B cell (primary cell): Measurements from ENCODE around the gene DSTYK. TPM values are rescaled to one million over a fixed set of nuclear protein-coding genes. Genes with fewer than 3 reads are reported as not detected.

Experiments used
- ATAC-seq: fragments of 200-7000 bp; cut with Tn5 transposase; one replicate; pipeline ENCODE4 v1.10.0; 2021; ENCODE audit warnings: low read depth, mild to moderate bottlenecking, moderate number of reproducible peaks, moderate library complexity
- CTCF ChIA-PET: fragments of 350-600 bp; sonication (Branson Sonifier 250); formaldehyde crosslinking; loops from one replicate; lab custom pipeline; 2021; ENCODE audit warnings: antibody characterized with exemption, inconsistent platforms; lab: Charles Lee
- POLR2A ChIA-PET: fragments of 350-600 bp; sonication (Branson Sonifier 250); formaldehyde crosslinking; loops from one replicate; lab custom pipeline; 2021; ENCODE audit warnings: antibody characterized with exemption; lab: Charles Lee
- DNase-seq: peaks from one replicate; pipeline ENCODE4 v3.0.0; 2013
- H2AFZ ChIP-seq: 2 replicates; pipeline ENCODE4 v1.6.1; 2012; ENCODE audit warnings: mild to moderate bottlenecking, low read depth, low read length; ENCODE audit not compliant: insufficient read depth, poor library complexity, severe bottlenecking
- H3K27ac ChIP-seq, 2 donors: 1 replicate in 1 of 2; 2 replicates in 1 of 2; pipeline ENCODE4 v1.5.1; 2012 to 2013; ENCODE audit warnings: low read length in 2 of 2, mild to moderate bottlenecking in 2 of 2, moderate library complexity in 1 of 2
- H3K27me3 ChIP-seq, 4 experiments: fragments of 200-600 bp in 1 of 4; sonication (generic) in 1 of 4; replicated peaks in 1 of 4; 1 replicate in 2 of 4; 2 replicates in 2 of 4; pipeline versions ENCODE4 v1.6.1 to v1.7.0; 2013 to 2016; ENCODE audit warnings: low read length in 3 of 4, mild to moderate bottlenecking in 2 of 4, mixed read lengths in 1 of 4, moderate library complexity in 1 of 4; ENCODE audit not compliant: insufficient read depth in 4 of 4, control insufficient read depth in 3 of 4; ENCODE audit errors: control extremely low read depth in 1 of 4
- H3K36me3 ChIP-seq, 2 experiments: replicated peaks in 1 of 2; 1 replicate in 1 of 2; 2 replicates in 1 of 2; pipeline versions ENCODE4 v1.6.1 to v1.7.1; 2013; ENCODE audit warnings: low read length in 1 of 2; ENCODE audit not compliant: insufficient read depth in 2 of 2, control insufficient read depth in 1 of 2; ENCODE audit errors: control extremely low read depth in 1 of 2, extremely low read depth in 1 of 2
- H3K4me1 ChIP-seq, 2 donors: fragments of 200-600 bp in 1 of 2; sonication (generic) in 1 of 2; 1 replicate in 1 of 2; 2 replicates in 1 of 2; pipeline versions ENCODE4 v1.5.1 to v1.6.1; 2013 to 2017; ENCODE audit warnings: low read length in 2 of 2; ENCODE audit not compliant: control insufficient read depth in 2 of 2, insufficient read depth in 2 of 2
- H3K4me2 ChIP-seq: replicated peaks from 2 replicates; pipeline ENCODE3; 2012; ENCODE audit warnings: mild to moderate bottlenecking, low read depth, low read length; ENCODE audit not compliant: poor library complexity, severe bottlenecking
- H3K4me3 ChIP-seq, 5 experiments: fragments of 200-600 bp in 1 of 5; sonication (generic) in 1 of 5; 1 replicate in 3 of 5; 2 replicates in 2 of 5; pipeline versions ENCODE4 v1.5.1 to v1.7.0; 2011 to 2016; ENCODE audit warnings: low read length in 4 of 5, mild to moderate bottlenecking in 4 of 5, low read depth in 2 of 5, control low read depth in 1 of 5, moderate library complexity in 1 of 5; ENCODE audit not compliant: insufficient read depth in 1 of 5; ENCODE audit errors: control extremely low read depth in 1 of 5, extremely low read depth in 1 of 5
- H3K79me2 ChIP-seq: fragments of 200-600 bp; sonication (generic); one replicate; pipeline ENCODE4 v1.6.0; 2016; ENCODE audit warnings: low read length; ENCODE audit not compliant: control insufficient read depth, insufficient read depth
- H3K9ac ChIP-seq: fragments of 200-600 bp; sonication (generic); 2 replicates; pipeline ENCODE4 v1.6.1; 2017; ENCODE audit warnings: mild to moderate bottlenecking, low read length, moderate library complexity
- H3K9me3 ChIP-seq, 3 donors: one replicate each; pipeline versions ENCODE4 v1.6.1 to v1.7.1; 2013; ENCODE audit warnings: low read length in 2 of 3; ENCODE audit not compliant: control insufficient read depth in 2 of 3, insufficient read depth in 1 of 3; ENCODE audit errors: control extremely low read depth in 1 of 3
- H4K20me1 ChIP-seq: 2 replicates; pipeline ENCODE4 v1.6.0; 2012; ENCODE audit warnings: mild to moderate bottlenecking, low read length; ENCODE audit not compliant: insufficient read depth, control insufficient read depth, poor library complexity, severe bottlenecking
- H3K27ac Mint-ChIP-seq: one replicate; pipeline ENCODE4 v1.8.0; 2021; ENCODE audit warnings: mixed read lengths
- H3K27me3 Mint-ChIP-seq: one replicate; pipeline ENCODE4 v1.8.0; 2021; ENCODE audit warnings: mixed read lengths
- H3K4me1 Mint-ChIP-seq: one replicate; pipeline ENCODE4 v1.8.0; 2021; ENCODE audit warnings: mixed read lengths
- H3K4me3 Mint-ChIP-seq: one replicate; pipeline ENCODE4 v1.8.0; 2021; ENCODE audit warnings: mixed read lengths
- H3K9me3 Mint-ChIP-seq: one replicate; pipeline ENCODE4 v1.8.0; 2022; ENCODE audit warnings: mixed read lengths; ENCODE audit not compliant: insufficient read depth
- EZH2 ChIP-seq: IDR thresholded peaks from 2 replicates; pipeline ENCODE4 v1.6.1; 2012; ENCODE audit warnings: borderline replicate concordance, low read depth, mild to moderate bottlenecking, moderate library complexity, low read length; ENCODE audit not compliant: insufficient read depth, poor library complexity, severe bottlenecking
- WGBS: methylation state at CpG from one replicate; pipeline ENCODE4 v1.1.5; 2013; ENCODE audit warnings: missing lambda C conversion rate; ENCODE audit not compliant: insufficient coverage; 5-methylcytosine and 5-hydroxymethylcytosine counted together
- intact Hi-C: fragments of 100-400 bp; cut with micrococcal nuclease; formaldehyde crosslinking; loops from one replicate; pipeline ENCODE4 v1.10.0; 2022
- polyA plus RNA-seq: library from polyadenylated mRNA; depleted of rRNA; stranded (reverse); fragments of >200 nt; gene quantifications from 2 replicates; pipeline ENCODE4 v1.2.3, GENCODE V29; 2012
- total RNA-seq, 2 donors: library from RNA; stranded (reverse); fragments of 120-200 nt in 1 of 2; gene quantifications; 1 replicate in 1 of 2; 2 replicates in 1 of 2; pipeline versions ENCODE4 v1.2.3 to v1.2.4, GENCODE V29; 2013 to 2022
- TF ChIP-seq, protein P1 (sequence below): fragments of 200-600 bp; IDR thresholded peaks from one replicate; pipeline ENCODE4 v1.8.0; 2022; ENCODE audit warnings: antibody characterized with exemption, mild to moderate bottlenecking

Gene DSTYK
- total and polyA plus RNA-seq, 2 donors (not counting 1 experiment from before 2014, with no cell fraction given): 3.6 to 15.7 TPM

- TF ChIP-seq, protein P1, sequence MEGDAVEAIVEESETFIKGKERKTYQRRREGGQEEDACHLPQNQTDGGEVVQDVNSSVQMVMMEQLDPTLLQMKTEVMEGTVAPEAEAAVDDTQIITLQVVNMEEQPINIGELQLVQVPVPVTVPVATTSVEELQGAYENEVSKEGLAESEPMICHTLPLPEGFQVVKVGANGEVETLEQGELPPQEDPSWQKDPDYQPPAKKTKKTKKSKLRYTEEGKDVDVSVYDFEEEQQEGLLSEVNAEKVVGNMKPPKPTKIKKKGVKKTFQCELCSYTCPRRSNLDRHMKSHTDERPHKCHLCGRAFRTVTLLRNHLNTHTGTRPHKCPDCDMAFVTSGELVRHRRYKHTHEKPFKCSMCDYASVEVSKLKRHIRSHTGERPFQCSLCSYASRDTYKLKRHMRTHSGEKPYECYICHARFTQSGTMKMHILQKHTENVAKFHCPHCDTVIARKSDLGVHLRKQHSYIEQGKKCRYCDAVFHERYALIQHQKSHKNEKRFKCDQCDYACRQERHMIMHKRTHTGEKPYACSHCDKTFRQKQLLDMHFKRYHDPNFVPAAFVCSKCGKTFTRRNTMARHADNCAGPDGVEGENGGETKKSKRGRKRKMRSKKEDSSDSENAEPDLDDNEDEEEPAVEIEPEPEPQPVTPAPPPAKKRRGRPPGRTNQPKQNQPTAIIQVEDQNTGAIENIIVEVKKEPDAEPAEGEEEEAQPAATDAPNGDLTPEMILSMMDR: no peak
- no peak for TF ChIP-seq EZH2
- H3K4me1 Mint-ChIP-seq: no peaks in the 10 kb centered on the region
- WGBS: 100% methylated on average over 3 of the region's 6 CpGs
- ChIA-PET POLR2A (interaction anchor here (0.7 kb wide), 1 partner anchor 11 kb away, joined by 5 read pairs; no protein-coding TSS in a partner anchor), CTCF (interaction anchor here (0.6 to 1.6 kb wide), 4 partner anchors 13 to 172 kb away, joined by 3 to 4 read pairs (median 3); no protein-coding TSS in a partner anchor)
- no peaks in the 10 kb centered on the region for H3K9me3 Mint-ChIP-seq
- Histone ChIP-seq H3K27me3 (no peaks in the 10 kb centered on the region), H3K36me3 (peaks cover 0 to 30% of the 10 kb centered on the region in 2 experiments), H3K4me1 (no peaks in the 10 kb centered on the region), H4K20me1 (no peaks in the 10 kb centered on the region), H3K9me3 (no peaks in the 10 kb centered on the region), H2AFZ (no peak overlapping the region), H3K4me3 (no peak overlapping the region), H3K27ac (no peak overlapping the region), H3K4me2 (no peak overlapping the region), H3K79me2 (no peaks in the 10 kb centered on the region), H3K9ac (no peak overlapping the region)
- H3K27me3 Mint-ChIP-seq: no peaks in the 10 kb centered on the region
- no peak overlapping the region for H3K4me3 Mint-ChIP-seq
- intact Hi-C loops: no loop called here
- H3K27ac Mint-ChIP-seq: no peak overlapping the region
- ATAC-seq: no peak
- DNase-seq: no peak
Observed at GRCh38 chr1:205147191-205147835, 64.2 kb downstream of the DSTYK start.

- no peak for DNase-seq
- POLR2A ChIA-PET: no interaction called here
- WGBS: no CpG with 5 or more reads among the region's 1 CpG
- no peak overlapping the region for H3K4me3 Mint-ChIP-seq
- Histone ChIP-seq H4K20me1 (no peaks in the 10 kb centered on the region), H3K4me2 (no peak overlapping the region), H3K27ac (no peak overlapping the region), H3K9ac (no peak overlapping the region), H3K4me3 (no peak overlapping the region), H3K9me3 (no peaks in the 10 kb centered on the region), H2AFZ (no peak overlapping the region), H3K79me2 (no peaks in the 10 kb centered on the region), H3K4me1 (peaks cover 3 to 9% of the 10 kb centered on the region in 2 donors), H3K27me3 (no peaks in the 10 kb centered on the region), H3K36me3 (peaks cover 0 to 22% of the 10 kb centered on the region in 2 experiments)
- peaks cover 10% of the 10 kb centered on the region for H3K4me1 Mint-ChIP-seq
- H3K9me3 Mint-ChIP-seq: no peaks in the 10 kb centered on the region
- intact Hi-C loops: no loop called here
- TF ChIP-seq EZH2: no peak
- TF ChIP-seq, protein P1: no peak
- H3K27ac Mint-ChIP-seq: no peak overlapping the region
- no peaks in the 10 kb centered on the region for H3K27me3 Mint-ChIP-seq
- CTCF ChIA-PET: interaction anchor here (1.2 to 7.0 kb wide), 7 partner anchors 9 to 111 kb away, joined by 3 to 86 read pairs (median 6); partner anchors contain the start of gene RBBP5
- ATAC-seq: no peak
Observed at GRCh38 chr1:205144751-205145150, 66.8 kb downstream of the DSTYK start.
